ENCODE measurements around the gene COL13A1.

DNA sequence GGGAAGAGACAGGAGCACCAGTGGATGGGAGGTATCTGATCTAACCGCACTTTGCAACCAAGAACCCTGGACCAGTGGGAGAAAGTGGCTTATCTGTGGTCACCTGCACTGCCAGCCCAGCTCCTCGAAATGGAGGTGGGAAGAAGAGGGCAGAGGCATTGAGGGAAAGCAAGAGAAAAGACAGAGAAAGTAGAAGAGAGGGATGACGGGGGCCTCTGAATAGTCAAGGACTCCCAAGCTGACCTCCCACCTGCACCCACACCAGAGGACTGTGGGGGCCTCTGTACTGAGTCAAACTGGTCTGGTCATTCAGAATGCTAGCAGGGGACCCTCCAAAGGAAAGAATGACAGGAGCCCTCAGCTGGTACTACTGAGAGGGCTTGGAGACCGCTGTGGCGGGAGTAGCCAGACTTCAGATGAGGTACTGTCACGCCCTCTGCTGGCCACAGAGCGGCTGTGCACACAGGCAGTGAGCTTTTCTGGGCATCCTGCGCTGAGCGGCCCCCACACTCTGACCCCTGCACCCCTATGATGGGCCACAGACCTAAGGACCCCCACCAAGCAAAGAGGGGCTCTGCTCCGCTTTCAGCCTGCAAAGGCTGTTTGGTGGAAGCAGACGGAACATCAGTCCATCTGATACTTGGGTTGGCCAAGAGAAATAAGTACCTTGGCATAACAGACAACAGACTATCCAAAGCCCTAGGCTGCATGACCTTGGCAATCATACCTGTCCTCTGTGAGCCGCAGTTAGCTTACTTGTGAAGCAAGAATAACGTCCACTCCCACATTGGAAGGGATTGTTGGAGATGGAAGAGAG is 112.9 kb downstream of the COL13A1 start:
- TF ChIP-seq, protein P1, sequence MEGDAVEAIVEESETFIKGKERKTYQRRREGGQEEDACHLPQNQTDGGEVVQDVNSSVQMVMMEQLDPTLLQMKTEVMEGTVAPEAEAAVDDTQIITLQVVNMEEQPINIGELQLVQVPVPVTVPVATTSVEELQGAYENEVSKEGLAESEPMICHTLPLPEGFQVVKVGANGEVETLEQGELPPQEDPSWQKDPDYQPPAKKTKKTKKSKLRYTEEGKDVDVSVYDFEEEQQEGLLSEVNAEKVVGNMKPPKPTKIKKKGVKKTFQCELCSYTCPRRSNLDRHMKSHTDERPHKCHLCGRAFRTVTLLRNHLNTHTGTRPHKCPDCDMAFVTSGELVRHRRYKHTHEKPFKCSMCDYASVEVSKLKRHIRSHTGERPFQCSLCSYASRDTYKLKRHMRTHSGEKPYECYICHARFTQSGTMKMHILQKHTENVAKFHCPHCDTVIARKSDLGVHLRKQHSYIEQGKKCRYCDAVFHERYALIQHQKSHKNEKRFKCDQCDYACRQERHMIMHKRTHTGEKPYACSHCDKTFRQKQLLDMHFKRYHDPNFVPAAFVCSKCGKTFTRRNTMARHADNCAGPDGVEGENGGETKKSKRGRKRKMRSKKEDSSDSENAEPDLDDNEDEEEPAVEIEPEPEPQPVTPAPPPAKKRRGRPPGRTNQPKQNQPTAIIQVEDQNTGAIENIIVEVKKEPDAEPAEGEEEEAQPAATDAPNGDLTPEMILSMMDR (IDR thresholded peaks at IDR 0.05): peak; percentile 69 to 91 (median 77)
- no peak for TF ChIP-seq POLR2A (IDR thresholded peaks at IDR 0.05)
- no peak for TF ChIP-seq POLR2AphosphoS5 (IDR thresholded peaks at IDR 0.05)

Measured in breast epithelium (tissue), 3 donors.